ENCODE results near the gene NCOR2.

The NCOR2 gene

DNA sequence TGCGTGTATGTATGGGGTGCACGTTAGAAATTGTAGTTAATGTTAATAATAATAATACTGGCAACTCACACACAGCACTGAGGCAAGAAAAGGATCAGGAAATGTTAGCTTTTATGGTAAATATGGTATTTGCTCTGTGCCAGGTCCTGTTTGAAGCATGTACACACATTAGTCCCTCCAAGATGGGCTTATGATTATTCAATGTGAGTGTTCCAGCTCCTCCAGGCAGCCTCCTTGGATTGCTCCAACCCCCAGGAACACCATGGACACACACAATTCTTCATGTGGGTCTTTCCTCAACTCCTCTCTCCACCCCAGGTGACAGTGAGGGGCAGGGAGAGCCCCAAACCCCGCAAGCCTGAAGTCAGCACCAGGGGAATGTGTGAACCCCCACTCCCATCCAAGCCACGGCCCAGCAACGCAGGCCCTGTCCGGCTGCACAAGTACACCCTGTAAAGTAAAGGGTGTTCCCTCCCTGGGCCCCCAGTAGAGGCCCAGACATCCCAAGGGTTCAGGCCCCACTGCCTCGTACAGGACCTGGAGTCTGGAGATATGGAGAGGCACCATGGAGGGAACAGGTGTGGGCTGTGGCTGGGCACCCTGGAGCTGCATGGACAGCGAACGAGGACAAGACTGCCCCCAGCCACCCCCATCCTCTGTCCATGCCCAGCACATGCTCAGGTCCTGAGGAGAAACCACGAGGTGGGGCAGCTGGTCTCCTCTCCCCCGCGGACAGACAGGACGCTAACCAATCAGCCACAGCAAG lies 41.3 kb downstream of the NCOR2 start:
- no peak for DNase-seq (ENCODE audit: low spot score)

DNA sequence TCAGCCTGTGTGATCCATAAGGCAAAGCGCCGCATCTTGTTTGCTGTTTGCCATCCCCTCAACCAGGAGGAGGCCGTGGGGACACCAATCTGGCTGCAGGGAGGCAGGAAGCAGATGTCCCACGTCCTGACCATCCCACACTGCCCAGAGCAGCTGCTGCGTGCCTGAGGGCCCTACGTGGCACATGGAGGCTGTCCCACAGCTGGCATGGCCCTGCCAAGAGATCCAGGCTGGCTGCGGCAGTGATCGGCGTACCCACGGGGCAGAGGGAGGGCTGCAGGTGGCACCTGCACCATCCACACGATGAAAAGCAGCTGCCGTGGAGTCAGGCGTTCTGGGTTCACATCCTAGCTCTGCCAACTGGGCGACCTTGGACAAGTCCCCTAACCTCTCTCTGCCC lies 42.0 kb downstream of the NCOR2 start:
- no peak for DNase-seq (ENCODE audit: low spot score)

- DNase-seq (ENCODE audit: low spot score): no peak
Observed at GRCh38 chr12:124524231-124524925, 43.0 kb downstream of the NCOR2 start.

GRCh38 chr12:124523071-124523470 lies 44.3 kb downstream of the NCOR2 start:
- no peak for DNase-seq (ENCODE audit: low spot score)

GRCh38 chr12:124520907-124521306 lies 46.5 kb downstream of the NCOR2 start:
- DNase-seq (ENCODE audit: low spot score): no peak

- DNase-seq (ENCODE audit: low spot score): no peak
Observed at GRCh38 chr12:124520265-124520701, 47.1 kb downstream of the NCOR2 start.

GRCh38 chr12:124519746-124520145 lies 47.7 kb downstream of the NCOR2 start:
- no peak for DNase-seq (ENCODE audit: low spot score)

DNA sequence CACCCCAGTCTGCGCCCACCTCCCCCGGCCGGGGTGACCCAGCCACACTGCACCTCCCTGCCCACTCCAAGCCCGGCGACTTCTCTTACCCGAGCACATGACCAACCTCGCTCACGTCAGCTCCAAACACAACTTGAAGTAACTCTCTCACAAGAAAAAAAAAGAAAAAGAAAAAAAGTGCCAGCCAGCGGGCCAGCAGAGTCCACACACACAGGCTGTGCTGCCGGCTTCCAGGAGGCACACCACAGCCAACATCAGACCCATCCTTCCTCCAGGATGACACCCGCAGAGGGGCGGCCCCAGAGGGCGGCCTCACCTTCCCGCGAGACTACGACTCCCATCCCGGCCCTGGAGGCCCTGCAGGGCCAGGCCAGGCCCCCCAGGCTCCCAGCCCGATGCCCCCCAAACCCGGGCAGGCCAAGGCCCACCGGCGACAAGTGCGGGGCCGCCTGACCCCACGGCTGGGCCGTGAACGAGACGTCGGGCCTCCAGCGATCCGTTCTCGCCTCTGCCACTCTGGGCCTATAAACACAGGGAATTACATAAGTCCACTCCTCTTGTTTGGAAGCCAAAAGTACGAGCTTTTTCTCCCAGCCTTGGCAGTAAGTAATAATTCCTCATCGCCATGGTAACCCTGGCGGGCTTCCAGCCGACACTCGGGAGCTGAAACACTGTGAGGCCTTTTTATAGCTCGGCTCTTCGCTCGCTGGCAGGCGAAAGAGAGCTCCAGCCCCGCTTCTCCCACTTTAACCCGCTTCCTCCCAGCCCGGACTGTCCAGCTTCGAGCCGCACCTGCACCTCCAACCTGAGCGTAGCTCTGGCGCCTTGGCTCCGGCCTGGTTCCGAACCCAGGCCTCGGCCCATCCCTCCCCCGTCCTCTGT lies 49.1 kb downstream of the NCOR2 start:
- peak; percentile 99 for DNase-seq (ENCODE audit: low spot score)
